Smooth muscle cell (in vitro differentiated cells): ENCODE measurements around the gene ADD3. TPM values are rescaled to one million over a fixed set of nuclear protein-coding genes. Genes with fewer than 3 reads are reported as not detected.
"Not testable (repeated sequence)": the region's sequence is repeated elsewhere in the genome, so short reads cannot be mapped to it uniquely, and the experiment has no call there.

Experiments
- DNase-seq: peaks from one replicate; lab custom pipeline; 2025; ENCODE audit not compliant: unreplicated experiment; lab: John Stamatoyannopoulos, UW
- H2AFZ ChIP-seq: fragments of 200-600 bp; sonication (generic); 2 replicates; pipeline ENCODE4 v1.6.0; 2016; ENCODE audit warnings: antibody characterized with exemption, low read depth, mild to moderate bottlenecking
- H3F3A ChIP-seq: fragments of 200-600 bp; sonication (generic); 2 replicates; pipeline ENCODE4 v1.6.0; 2017; ENCODE audit warnings: antibody characterized with exemption, low read depth
- H3K27ac ChIP-seq: fragments of 200-600 bp; sonication (generic); 2 replicates; pipeline ENCODE4 v1.5.1; 2016; ENCODE audit warnings: low read depth, mild to moderate bottlenecking
- H3K27me3 ChIP-seq: fragments of 200-600 bp; sonication (generic); 2 replicates; pipeline ENCODE4 v1.6.1; 2016; ENCODE audit warnings: low read depth, mild to moderate bottlenecking
- H3K36me3 ChIP-seq: fragments of 200-600 bp; sonication (generic); 2 replicates; pipeline ENCODE4 v1.5.1; 2016; ENCODE audit warnings: low read depth
- H3K4me1 ChIP-seq: fragments of 200-600 bp; sonication (generic); 2 replicates; pipeline ENCODE4 v1.5.1; 2016; ENCODE audit warnings: low read depth
- H3K4me2 ChIP-seq: fragments of 200-600 bp; sonication (generic); 2 replicates; pipeline ENCODE4 v1.6.0; 2016; ENCODE audit warnings: mild to moderate bottlenecking
- H3K4me3 ChIP-seq: fragments of 200-600 bp; sonication (generic); 2 replicates; pipeline ENCODE4 v1.5.1; 2016; ENCODE audit warnings: mild to moderate bottlenecking
- H3K79me2 ChIP-seq: fragments of 200-600 bp; sonication (generic); 2 replicates; pipeline ENCODE4 v1.6.0; 2016; ENCODE audit warnings: low read depth, mild to moderate bottlenecking
- H3K9ac ChIP-seq: fragments of 200-600 bp; sonication (generic); 2 replicates; pipeline ENCODE4 v1.6.0; 2016; ENCODE audit warnings: low read depth
- H3K9me3 ChIP-seq: fragments of 200-600 bp; sonication (generic); replicated peaks from 2 replicates; pipeline ENCODE4 v1.5.1; 2016; ENCODE audit warnings: low read depth
- H4K20me1 ChIP-seq: fragments of 200-600 bp; sonication (generic); 2 replicates; pipeline ENCODE4 v1.6.0; 2016; ENCODE audit warnings: low read depth
- WGBS: methylation state at CpG from one replicate; pipeline ENCODE4 v1.1.7; 2016; ENCODE audit warnings: low lambda C conversion rate; 5-methylcytosine and 5-hydroxymethylcytosine counted together
- polyA plus RNA-seq: library from polyadenylated mRNA; unstranded; fragments of >200 nt; fragmentation: Nextera tagmentation; extraction: Ambion mirVana; gene quantifications from 2 replicates; pipeline ENCODE4 v1.2.1, GENCODE V29; 2016
- total RNA-seq: library from RNA; depleted of rRNA; stranded (reverse); fragments of >200 nt; gene quantifications from 2 replicates; pipeline ENCODE4 v1.2.3, GENCODE V29; 2014
- TF ChIP-seq, protein P1 (sequence below): fragments of 200-600 bp; sonication (generic); IDR thresholded peaks from 2 replicates; pipeline ENCODE4 v1.5.1; 2017; ENCODE audit warnings: borderline replicate concordance, mild to moderate bottlenecking, antibody characterized with exemption; ENCODE audit not compliant: insufficient read depth, poor library complexity, severe bottlenecking

Gene ADD3
- total and polyA plus RNA-seq, 2 experiments from 2014 or later, result 75.0 to 155 TPM

- 100% methylated on average over 4 of the region's 4 CpGs for WGBS
These were observed 106.0 kb downstream of the ADD3 start for GRCh38 chr10:110113670-110114337.

DNA sequence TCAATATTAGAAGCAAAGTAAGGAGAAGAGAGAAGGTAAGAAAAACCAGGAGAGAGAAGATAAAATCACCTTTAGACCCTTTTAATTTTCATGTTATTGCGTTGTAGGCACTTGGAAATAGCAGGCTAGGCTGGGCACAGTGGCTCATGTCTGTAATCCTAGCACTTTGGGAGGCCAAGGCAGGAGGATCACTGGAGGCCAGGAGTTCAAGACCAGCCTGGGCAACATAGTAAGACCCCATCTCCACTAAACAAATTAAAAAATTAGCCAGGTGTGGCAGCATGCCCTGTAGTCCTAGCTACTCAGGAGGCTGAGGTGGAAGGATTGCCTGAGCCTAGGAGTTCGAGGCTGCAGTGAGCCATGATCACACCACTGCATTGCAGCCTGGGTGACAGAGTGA lies 106.9 kb downstream of the ADD3 start:
- WGBS, result 100% methylated on average over 2 of the region's 2 CpGs
- H3K79me2 ChIP-seq, H3K27ac ChIP-seq, H3K27me3 ChIP-seq, H3K9me3 ChIP-seq, H3F3A ChIP-seq, H3K9ac ChIP-seq, H3K4me2 ChIP-seq, H3K4me3 ChIP-seq, DNase-seq, H2AFZ ChIP-seq, H3K4me1 ChIP-seq: not testable (repeated sequence)
- peaks cover 23% of the 10 kb centered on the region for H3K36me3 ChIP-seq
- peaks cover 11% of the 10 kb centered on the region for H4K20me1 ChIP-seq

More at GRCh38 chr10:110113670-110114337, 106.0 kb downstream of the ADD3 start:
- Histone ChIP-seq H2AFZ (no peak overlapping the region), H3K4me3 (no peak overlapping the region), H3K4me1 (no peaks in the 10 kb centered on the region), H4K20me1 (peaks cover 19% of the 10 kb centered on the region), H3F3A (no peaks in the 10 kb centered on the region), H3K9me3 (no peaks in the 10 kb centered on the region), H3K79me2 (peaks cover 16% of the 10 kb centered on the region), H3K36me3 (peaks cover 19% of the 10 kb centered on the region), H3K4me2 (no peak overlapping the region), H3K27ac (no peak overlapping the region), H3K9ac (no peak overlapping the region), H3K27me3 (no peaks in the 10 kb centered on the region)
- TF ChIP-seq, protein P1, sequence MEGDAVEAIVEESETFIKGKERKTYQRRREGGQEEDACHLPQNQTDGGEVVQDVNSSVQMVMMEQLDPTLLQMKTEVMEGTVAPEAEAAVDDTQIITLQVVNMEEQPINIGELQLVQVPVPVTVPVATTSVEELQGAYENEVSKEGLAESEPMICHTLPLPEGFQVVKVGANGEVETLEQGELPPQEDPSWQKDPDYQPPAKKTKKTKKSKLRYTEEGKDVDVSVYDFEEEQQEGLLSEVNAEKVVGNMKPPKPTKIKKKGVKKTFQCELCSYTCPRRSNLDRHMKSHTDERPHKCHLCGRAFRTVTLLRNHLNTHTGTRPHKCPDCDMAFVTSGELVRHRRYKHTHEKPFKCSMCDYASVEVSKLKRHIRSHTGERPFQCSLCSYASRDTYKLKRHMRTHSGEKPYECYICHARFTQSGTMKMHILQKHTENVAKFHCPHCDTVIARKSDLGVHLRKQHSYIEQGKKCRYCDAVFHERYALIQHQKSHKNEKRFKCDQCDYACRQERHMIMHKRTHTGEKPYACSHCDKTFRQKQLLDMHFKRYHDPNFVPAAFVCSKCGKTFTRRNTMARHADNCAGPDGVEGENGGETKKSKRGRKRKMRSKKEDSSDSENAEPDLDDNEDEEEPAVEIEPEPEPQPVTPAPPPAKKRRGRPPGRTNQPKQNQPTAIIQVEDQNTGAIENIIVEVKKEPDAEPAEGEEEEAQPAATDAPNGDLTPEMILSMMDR, result no peak
- no peak for DNase-seq

- H4K20me1 ChIP-seq, result no peaks in the 10 kb centered on the region
- H3K27me3 ChIP-seq, result no peaks in the 10 kb centered on the region
- no peak overlapping the region for H2AFZ ChIP-seq
- H3F3A ChIP-seq, result no peaks in the 10 kb centered on the region
- no peak overlapping the region for H3K4me2 ChIP-seq
- H3K27ac ChIP-seq, result no peak overlapping the region
- 95% methylated on average over 4 of the region's 4 CpGs for WGBS
- TF ChIP-seq, protein P1, result no peak
- H3K79me2 ChIP-seq, result peaks cover 3% of the 10 kb centered on the region
- H3K4me1 ChIP-seq, result no peaks in the 10 kb centered on the region
- H3K9ac ChIP-seq, result no peak overlapping the region
- no peak overlapping the region for H3K4me3 ChIP-seq
- H3K9me3 ChIP-seq, result no peaks in the 10 kb centered on the region
- H3K36me3 ChIP-seq, result peaks cover 23% of the 10 kb centered on the region
- DNase-seq, result no peak
These were observed 108.2 kb downstream of the ADD3 start for GRCh38 chr10:110115784-110116520.

- Histone ChIP-seq H3K36me3 (peaks cover 31% of the 10 kb centered on the region), H3K4me1 (no peaks in the 10 kb centered on the region), H3K27ac (no peak overlapping the region), H4K20me1 (no peaks in the 10 kb centered on the region), H3K4me2 (no peak overlapping the region), H3K4me3 (no peak overlapping the region), H3K79me2 (no peaks in the 10 kb centered on the region), H3K9ac (no peak overlapping the region), H3K9me3 (no peaks in the 10 kb centered on the region), H3F3A (no peaks in the 10 kb centered on the region), H3K27me3 (no peaks in the 10 kb centered on the region), H2AFZ (no peak overlapping the region)
- 95% methylated on average over 1 of the region's 1 CpG for WGBS
- TF ChIP-seq, protein P1, result no peak
- DNase-seq, result no peak
These were observed 111.3 kb downstream of the ADD3 start for GRCh38 chr10:110118891-110119621.
